AG20443 (cell line): ENCODE measurements around the gene GNG10.
"Not testable (repeated sequence)": the region's sequence is repeated elsewhere in the genome, so short reads cannot be mapped to it uniquely, and the experiment has no call there.

Experiments used
- DNase-seq: peaks from one replicate; pipeline ENCODE4 v3.0.0; 2012; ENCODE audit warnings: low spot score, mixed read lengths

Gene GNG10

DNA sequence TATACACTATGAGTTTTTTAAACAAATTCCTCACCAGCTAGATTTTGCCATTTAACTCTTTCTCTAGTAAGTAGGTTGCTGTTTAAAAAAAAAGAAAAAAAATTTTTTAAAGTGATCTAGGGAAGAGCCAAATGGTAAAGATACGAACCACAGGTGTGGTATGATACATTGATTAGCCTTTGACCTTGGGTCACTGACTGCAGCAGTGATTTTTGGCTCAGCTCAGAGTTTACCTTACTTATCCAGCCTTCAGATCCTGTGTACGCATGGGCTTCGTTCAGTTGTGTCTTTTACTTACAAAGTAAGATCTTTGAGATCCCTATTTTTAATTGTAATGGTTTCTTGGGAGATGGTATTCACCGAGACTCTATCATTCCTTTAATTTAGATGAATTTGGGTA lies 12.4 kb upstream of the GNG10 start:
- DNase-seq = no peak

DNA sequence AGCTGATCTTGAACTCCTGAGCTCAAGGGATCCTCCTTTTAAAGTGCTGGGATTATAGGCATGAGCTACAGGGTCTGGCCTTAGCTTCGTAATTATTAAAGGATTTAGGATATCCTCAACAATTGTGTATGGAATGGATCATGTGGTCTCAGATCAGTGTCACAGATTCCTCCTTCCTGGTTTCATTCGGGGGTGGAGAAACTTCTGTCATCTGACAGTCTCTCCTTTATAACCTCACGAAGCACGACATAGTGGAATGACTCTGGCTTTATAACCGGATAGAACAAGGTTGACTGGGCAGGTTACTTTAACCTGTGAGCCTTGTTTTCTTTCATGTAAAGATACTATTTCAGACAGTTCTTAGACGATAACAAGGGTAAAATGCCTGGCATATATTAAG lies 4.4 kb upstream of the GNG10 start:
- no peak for DNase-seq

DNA sequence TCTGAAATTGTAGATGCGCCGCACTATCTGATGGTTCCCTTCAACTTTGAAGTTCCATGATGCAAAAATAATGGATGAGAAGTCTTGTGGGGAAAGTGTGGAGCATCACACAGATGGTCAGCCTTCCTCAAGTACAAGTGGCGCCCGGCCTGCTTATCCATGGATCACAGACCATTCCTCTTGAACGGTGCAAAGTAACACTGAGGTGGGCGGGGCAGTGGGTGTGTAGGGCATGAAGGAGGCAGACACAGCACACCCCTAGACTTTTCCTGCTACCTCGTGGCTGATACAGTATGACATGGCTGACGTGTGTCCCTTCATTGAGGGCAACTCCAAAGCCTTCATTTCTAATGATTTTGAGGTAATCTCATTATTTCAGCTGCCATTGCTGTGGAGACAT lies 2.5 kb upstream of the GNG10 start:
- no peak for DNase-seq

DNA sequence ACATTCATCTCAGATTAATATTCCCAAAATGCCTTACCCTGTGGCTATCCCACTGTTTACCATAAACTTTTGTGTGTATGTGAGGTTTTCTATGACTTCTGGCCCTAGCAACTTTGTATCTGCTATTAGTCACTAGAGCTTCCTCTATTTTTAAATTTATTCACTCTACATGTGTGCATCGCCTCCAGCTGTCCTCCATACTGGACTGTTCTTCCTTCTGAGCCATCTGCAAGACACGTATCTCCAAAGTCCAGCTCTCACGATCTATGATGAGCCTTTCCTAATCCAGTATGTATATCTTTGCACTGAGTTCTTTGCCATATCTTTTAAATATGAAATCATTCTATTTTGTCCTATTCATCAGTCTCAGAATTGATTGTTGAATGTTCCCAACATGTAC lies 1.7 kb upstream of the GNG10 start:
- DNase-seq = no peak

DNA sequence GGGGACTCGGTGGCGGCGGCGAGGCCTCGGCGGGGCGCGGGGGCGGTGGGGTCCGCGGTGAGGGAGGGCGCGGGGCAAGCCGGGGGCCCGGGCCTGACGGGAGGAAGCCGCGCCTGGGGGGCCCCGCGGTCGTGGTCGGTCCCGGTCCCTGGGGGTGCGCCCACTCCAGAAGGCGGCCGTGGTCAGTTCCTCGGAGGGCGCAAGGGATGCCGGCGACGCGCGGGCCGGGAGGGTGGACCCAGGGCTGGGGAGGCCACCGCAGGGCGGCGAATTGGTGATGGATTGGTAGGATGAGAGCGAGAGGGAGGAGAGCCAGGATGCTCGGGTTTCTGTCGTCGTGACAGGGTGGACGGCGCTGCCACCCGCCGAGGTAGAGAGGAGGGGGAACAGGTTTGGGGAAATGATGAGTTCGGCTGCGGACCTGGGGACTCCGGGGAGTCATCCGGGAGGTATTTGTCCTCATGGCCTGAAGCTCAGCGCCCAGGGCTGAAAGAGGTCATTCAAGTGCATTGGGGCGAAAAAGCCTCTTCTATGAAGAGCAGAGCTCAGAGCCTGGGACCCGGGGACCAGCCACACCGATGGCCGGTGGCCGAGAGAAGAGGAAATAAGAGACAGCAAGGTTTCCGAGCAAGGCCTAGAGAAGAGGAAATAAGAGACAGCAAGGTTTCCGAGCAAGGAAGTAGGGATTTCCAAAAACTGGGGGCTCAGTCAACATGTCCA lies 557 bp downstream of the GNG10 start:
- DNase-seq = peak; percentile 80

DNA sequence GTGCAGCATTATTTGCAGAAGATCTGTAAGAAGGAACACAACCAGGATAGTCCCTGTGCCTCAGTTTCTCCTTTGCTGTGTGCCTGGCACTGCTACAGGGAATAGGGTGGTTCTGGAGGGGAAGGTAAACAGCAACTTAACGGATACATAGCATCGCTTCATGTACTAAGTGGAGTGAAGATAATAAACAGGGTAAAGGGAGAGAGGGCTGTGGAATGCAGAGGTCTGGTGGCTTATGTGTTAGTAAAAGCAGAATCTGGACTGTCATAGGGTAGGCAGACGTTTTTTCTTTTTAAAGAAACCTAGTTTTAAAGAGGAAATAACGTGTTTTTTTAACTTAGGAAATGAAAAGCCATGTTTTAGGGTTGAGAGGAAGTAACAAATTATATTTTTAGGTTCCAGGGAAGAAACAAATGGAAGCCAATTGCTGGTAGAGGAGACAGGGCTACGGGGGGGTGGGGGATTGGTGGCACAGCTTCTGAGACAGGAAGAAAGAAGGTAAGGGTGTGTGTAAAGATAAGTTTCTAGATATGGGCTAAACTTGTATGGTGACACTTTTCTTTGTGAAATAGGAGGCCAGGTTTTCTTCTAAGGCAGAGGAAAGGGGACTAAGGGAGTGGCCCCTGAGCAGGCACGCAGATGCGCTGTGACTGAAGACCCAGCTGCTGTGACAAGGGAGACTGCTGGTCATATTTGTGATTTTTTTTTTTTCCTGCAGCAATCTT lies 1.3 kb downstream of the GNG10 start:
- DNase-seq = peak; percentile 14

DNA sequence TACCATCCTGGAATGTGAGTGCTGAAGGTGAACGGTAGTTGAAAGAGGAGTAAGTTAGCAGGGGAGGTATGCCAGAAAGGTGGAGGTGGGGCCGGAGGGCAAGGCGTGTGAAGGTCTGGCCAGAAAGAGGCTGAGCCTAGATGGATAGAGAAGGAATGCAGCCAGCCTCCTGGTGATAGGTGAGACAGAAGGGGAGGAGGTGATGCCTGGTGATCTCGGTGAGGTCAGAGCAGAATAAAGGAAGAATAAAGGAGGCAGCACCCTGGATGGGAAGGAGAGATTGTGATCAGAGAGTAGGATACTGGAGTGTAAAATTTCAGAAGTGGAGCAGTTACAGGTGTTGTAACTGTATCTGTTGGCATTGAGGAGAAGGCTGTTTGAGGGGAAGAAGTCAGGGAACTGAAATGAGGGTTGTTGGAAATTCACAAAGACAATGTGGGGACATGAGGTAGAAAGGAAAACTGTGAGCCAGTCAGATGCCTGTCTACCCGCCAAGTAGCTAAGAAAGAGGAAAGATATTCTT lies 2.0 kb downstream of the GNG10 start:
- DNase-seq = no peak

DNA sequence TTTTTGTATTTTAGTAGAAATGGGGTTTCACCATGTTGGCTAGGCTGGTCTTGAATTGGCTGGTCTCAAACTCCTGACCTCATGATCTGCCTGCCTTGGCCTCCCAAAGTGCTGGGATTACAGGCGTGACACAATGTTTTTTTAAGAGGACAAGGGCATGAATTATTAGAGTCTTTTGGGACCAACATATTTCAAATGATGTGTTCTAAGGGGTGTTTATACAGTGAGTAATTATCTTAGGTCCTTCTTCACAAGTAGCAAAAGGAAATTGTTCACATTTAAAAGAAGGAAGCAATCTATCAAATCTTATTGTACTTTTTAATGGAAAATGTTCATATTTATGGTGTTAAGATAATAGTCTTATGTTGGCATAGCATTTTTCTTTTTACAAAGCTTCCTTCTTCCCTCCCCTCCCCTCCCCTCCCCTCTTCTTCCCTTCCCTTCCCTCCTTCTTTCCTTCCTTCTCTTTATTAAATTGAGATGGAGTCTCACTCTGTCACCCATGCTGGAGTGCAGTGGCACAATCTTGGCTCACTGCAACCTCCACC lies 6.7 kb downstream of the GNG10 start:
- no peak for DNase-seq

DNA sequence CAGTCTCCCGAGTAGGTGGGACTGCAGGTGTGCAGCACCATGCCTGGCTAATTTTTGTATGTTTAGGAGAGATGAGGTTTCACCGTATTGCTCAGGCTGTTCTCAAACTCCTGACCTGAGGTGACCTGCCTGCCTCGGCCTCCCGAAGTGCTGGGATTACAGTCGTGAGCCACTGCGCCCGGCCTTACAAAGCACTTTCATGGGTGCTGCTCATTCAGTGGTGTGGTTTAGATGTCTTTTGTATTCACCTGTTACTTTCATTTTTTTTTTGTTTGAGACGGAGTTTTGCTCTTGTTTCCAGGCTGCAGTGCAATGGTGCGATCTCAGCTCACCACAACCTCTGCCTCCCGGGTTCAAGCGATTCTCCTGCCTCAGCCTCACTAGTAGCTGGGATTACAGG lies 7.2 kb downstream of the GNG10 start:
- not testable (repeated sequence) for DNase-seq

DNA sequence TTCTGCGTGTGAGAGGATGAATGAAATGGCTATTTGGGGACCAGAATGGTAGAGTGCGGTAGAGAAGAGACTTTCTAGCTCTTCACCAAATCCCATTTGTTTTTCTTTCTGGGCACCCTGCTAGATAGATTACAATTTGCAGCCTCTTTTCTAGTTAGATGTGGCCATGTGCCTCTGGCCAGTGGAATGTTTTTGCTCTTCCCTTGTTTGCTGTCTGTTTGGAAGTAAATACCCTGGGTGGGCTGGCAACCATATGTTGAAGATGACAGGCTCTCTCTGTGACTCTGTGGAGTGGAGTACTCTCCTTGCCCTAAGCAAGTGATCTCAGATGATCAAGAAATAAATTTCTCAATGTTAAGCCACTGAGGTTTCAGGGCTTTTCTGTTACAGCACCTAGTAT lies 12.9 kb downstream of the GNG10 start:
- DNase-seq = no peak

DNA sequence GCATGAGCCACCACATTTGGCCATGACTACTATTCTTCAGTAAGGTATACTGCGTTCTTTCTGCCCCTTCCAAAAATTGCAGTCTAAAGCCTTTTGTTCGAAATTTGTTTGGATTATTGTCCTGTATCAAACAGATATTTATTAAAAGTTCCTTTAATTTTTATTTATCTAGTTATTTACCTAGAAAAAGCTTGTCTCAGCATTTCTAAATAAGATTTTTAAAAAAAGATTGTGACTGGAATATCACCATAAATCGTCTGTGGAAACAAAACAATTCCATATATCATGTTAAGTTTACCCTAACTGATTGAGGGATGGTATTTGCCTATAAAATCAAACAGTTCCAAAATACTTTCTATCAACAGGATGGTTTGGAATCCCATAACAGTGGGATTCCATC lies 14.7 kb downstream of the GNG10 start:
- no peak for DNase-seq

DNA sequence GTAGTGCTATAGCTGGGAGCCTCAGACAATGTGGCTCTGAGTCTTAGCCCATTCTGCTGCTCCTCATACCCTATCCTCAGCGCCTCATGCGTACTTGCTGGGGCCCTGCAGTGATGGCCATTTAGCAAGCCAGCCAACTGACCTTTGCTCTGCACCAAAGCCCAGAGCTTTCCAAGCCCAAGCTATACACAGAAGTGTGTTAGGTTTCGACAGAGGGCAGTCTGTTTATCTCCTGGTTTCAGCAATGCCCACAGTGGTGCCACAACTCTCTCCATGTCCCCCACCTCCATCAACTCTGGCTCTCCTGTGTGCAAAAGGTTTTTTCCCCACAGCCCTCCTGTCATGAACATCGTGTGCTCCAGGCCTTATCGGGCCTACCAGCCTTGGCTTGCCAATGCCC lies 16.9 kb downstream of the GNG10 start:
- DNase-seq = no peak

DNA sequence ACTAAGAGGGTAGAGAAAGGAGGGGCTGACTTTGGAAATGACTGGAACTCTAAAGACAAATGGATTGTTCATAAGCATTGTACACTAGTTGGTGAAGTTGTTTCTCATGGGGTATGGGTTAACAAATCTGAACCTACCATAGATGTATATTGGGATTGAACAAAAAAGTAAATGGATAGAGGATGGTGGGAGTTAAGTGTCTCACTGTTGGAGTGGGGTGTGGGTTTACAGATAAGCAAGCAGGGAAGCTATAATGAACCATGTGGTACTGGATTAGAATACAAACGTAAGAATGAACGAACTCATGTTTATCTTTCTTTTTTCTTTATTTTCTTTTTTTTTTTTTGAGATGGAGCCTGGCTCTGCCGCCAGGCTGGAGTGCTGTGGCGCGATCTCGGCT lies 17.8 kb downstream of the GNG10 start:
- DNase-seq = no peak

DNA sequence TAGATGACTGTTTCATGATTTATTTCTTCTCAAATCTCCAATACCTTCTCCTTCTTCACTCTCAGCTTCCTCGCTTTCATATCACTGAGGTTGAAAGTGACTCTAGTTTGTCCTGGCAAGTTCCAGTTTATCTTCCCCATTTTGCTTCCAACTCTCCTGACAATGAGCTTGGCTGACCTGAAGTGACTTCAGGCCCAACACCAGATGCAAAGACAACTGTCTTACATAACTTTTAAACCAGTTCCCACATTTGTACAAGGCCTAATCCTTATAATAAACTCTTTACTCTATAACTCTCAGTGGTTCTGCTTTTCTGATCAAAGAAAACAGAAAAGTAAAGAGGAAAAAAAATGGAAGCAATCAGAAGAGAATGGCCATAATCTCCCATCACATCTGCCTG lies 22.0 kb downstream of the GNG10 start:
- no peak for DNase-seq

DNA sequence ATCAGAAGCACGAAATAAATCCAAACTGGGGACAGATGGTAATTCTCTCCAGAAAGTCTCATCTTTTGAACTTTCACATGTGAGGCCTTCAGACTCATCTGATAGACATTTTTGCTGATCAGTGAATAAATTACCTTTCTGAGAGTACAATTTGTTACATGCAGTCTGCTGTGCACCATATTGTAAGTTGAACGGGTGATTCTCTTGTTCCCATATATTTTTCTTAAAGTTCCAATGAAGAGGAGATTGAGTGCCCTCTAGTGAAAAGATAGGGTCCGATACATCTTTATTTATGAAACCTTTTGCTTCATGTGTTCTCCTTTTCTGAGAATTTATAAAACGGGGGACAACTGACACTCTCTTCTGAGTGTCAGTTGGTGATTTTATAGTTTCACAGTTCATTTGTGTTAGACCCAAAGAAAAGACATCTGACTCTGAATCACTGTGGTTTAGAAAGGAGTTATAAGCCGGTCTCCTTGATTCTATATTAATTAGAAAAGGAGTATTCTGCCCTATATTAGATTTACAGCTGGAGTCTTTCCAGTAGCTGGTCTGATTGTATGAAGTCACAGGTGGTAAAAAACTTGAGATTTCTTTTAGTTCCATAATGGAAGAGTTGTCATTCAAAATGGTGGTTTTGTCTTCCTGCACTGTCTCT lies 30.4 kb downstream of the GNG10 start:
- DNase-seq = peak; percentile 18

DNA sequence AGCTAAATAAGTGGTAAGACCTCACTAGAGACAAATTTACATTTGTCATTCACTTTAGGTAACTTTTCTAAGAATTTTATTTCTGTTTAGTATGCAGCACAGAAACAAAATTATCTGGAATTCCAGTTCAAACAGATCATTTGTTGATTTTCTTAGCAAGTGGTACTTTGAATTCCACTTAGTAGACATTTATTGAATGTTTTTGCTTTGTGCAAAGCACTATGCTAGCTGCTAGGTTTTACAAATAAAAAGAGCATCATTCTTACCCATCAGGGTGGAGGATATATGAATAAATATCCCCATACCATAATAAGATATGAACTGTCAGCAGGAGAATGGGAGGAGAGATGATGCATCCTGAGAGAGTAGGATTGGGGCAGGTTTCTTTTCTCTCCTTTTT lies 35.4 kb downstream of the GNG10 start:
- DNase-seq = no peak

DNA sequence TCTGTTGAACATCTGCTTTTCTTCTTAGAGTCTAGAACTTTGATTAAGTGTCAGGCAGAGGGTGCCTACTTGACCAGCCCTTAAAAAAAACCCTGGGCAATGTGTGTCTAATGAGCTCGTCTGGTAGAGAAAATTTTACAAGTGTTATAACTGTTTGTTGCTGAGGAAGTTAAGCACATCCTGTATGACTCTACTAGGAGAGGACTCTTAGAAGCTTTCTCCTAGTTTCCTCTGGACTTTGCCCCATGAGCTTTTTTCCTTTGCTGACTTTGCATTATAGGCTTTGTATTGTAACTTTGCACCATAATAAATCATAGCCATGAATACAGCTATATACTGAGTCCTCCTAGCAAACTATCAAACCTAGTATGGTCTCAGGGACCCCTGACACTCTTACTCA lies 39.4 kb downstream of the GNG10 start:
- DNase-seq = no peak

DNA sequence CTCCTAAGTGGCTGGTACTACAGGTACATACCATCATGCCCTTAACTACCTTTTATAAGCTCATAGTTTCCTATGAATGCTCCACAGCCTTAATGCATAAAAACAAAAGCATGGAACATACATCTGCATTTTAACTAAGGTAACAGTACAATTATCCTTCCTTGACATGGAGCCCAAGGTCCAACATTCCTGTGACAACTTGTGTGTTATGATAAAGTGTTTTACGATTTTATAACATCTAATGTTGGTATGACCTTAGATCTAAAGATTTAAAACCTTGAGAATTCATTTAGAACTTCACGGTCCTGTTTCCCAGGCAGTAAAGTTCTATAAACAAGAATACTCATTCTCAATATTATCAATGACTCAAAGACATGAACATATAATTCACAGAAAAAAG lies 43.1 kb downstream of the GNG10 start:
- DNase-seq = no peak

DNA sequence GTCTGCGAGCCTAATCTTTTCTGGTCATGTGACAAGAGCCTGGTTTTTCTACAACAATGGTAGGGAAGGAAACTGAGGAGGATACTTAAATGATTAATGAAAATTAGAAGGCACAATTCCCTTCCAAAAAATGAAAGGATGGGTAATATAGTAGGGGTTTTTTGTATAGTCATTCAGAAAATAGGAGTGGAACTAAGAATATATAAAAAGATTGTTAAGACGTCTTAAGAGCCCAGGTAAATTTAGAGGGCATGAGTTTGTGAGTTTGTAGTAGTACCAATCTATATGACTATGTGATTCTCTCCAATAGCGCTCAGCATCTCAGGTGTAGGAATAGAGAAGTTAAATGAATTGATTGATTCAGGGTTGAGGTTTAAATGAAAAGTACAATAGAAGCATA lies 50.1 kb downstream of the GNG10 start:
- no peak for DNase-seq

DNA sequence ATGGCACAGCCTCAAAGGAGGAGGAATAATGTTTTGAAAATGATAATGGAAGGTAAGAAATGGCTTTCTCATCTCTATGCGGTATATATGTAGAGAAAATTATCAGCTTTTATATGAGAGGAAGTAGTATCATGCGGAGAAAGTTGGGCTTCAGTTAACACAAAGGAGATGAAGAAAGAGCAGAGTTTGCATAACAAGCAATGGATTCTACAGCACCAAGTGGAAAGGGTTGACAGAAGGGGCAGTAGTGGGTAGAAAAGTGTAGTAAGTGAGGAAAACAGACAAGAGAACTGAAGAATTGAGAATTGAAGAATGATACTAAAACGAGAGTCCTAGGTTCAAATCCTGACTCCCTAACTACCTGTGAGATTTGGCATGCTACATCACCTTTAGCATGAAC lies 51.0 kb downstream of the GNG10 start:
- no peak for DNase-seq

DNA sequence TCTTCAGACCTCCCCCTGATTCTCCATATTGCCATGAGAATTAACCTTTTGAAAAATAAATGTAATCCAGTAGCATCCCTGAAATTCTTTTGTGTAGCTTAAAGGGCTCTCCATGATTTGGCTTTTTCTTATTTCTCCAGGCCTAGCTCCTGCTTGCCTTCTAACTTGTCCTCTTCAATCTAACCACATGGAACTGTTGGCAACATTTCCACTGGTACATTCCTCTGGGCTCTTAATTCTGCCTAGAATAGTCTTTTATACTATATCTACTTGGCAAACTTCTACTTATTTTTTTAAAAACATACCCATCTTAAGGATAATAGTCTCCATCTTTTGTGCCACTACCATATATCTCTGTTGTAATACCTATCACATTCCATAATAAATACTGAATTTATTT lies 54.1 kb downstream of the GNG10 start:
- peak; percentile 8 for DNase-seq

DNA sequence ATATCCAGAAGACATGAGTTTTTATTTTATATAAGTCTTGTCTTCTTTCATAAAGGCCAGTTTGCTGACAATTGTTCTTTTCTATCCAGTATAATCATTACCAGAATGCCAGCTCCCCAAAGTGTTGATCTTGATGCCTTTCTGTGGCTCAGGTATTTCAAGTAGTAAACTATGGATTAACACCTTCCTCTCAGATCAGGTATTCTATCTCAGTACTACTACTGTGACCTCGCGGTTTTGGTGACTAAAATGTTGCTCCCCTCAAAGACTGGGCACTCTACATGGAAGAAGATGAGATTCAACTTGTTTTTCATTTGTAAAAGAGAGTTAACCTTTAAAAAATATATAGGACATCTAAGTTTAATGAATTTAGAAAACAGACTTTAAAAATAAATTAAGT lies 58.1 kb downstream of the GNG10 start:
- no peak for DNase-seq
